HG03469 (cell line): ENCODE data around the gene ITGB7.
"Not testable (repeated sequence)": the region's sequence is repeated elsewhere in the genome, so short reads cannot be mapped to it uniquely, and the experiment has no call there.

ENCODE experiments used
- ATAC-seq: cut with Tn5 transposase; IDR thresholded peaks from one replicate; pipeline ENCODE4 v1.9.1; 2021; ENCODE audit warnings: mild to moderate bottlenecking, moderate library complexity, moderate number of reproducible peaks; ENCODE audit not compliant: unreplicated experiment

Gene ITGB7

GRCh38 chr12:53180931-53181645, 26.0 kb downstream of the ITGB7 start:
- ATAC-seq: peak; percentile 23

GRCh38 chr12:53180220-53180930, 26.7 kb downstream of the ITGB7 start, which contains the start of the genes CSAD and ZNF740:
Gene CSAD, minus strand, starts transcription at chr12:53180925. Its CDS starts 7,455 bp downstream, at chr12:53173470.
Gene ZNF740, plus strand, starts transcription at chr12:53180722. Its CDS starts 1,262 bp downstream, at chr12:53181984.
- peak; percentile 78 for ATAC-seq

- ATAC-seq: no peak
Observed at GRCh38 chr12:53179687-53180219, 27.3 kb downstream of the ITGB7 start.

- ATAC-seq: not testable (repeated sequence)
Observed at GRCh38 chr12:53178803-53179202, 28.2 kb downstream of the ITGB7 start.

- ATAC-seq: not testable (repeated sequence)
Observed at GRCh38 chr12:53177447-53177846, 29.6 kb downstream of the ITGB7 start.

GRCh38 chr12:53176750-53177149, 30.3 kb downstream of the ITGB7 start:
- no peak for ATAC-seq

- no peak for ATAC-seq
Observed at GRCh38 chr12:53174881-53175491, 32.1 kb downstream of the ITGB7 start.

GRCh38 chr12:53173085-53173715, 33.9 kb downstream of the ITGB7 start:
- ATAC-seq: no peak

GRCh38 chr12:53172352-53172751, 34.7 kb downstream of the ITGB7 start:
- ATAC-seq: no peak

- no peak for ATAC-seq
Observed at GRCh38 chr12:53171725-53172329, 35.2 kb downstream of the ITGB7 start.

GRCh38 chr12:53170876-53171724, 36.0 kb downstream of the ITGB7 start:
- no peak for ATAC-seq

- ATAC-seq: no peak
Observed at GRCh38 chr12:53170215-53170614, 36.8 kb downstream of the ITGB7 start.

- no peak for ATAC-seq
Observed at GRCh38 chr12:53169644-53170043, 37.4 kb downstream of the ITGB7 start.

- no peak for ATAC-seq
Observed at GRCh38 chr12:53166837-53167236, 40.2 kb downstream of the ITGB7 start.

- not testable (repeated sequence) for ATAC-seq
Observed at GRCh38 chr12:53163008-53163407, 44.0 kb downstream of the ITGB7 start.

GRCh38 chr12:53161119-53161911, 45.7 kb downstream of the ITGB7 start:
- ATAC-seq: no peak

- ATAC-seq: no peak
Observed at GRCh38 chr12:53160673-53161072, 46.4 kb downstream of the ITGB7 start.

- no peak for ATAC-seq
Observed at GRCh38 chr12:53160000-53160399, 47.1 kb downstream of the ITGB7 start.
